Measurements from ENCODE around the gene MMP28.

DNA sequence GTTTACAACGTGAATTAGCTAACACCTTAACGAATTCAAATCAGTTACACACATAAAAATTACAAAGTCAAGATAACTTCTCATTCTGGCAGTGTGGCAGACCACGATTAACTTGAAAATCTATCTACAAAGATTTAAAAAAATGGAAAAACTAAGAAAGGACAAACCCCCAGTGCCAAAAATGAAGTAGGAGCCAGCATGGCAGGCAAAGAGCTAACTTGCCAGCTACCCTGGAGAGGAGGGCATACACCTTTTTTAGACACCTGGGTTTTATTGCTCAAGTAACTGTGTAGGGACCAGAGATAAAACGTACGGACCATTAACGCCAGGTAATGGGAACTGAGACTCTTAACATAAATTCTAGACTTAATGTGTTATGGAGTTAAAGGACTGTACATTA is 16.3 kb upstream of the MMP28 start:
- TF ChIP-seq EZH2 (IDR thresholded peaks at IDR 0.05) (no peak), POLR2AphosphoS5 (IDR thresholded peaks at IDR 0.05; ENCODE audit: borderline replicate concordance, low read depth, low read length) (no peak; the same call in 1 of the 2 replicates)
